AG09309 (cell line): ENCODE data around the gene GDF10.

Experiments used
- DNase-seq: peaks from one replicate; pipeline ENCODE4 v3.0.0-alpha.2; 2010; ENCODE audit warnings: low read depth
- H3K4me3 ChIP-seq: 2 replicates; pipeline ENCODE4 v1.5.1; 2011; ENCODE audit warnings: mild to moderate bottlenecking, low read depth, low read length, moderate library complexity; ENCODE audit not compliant: control insufficient read depth
- TF ChIP-seq, protein P1 (sequence below): IDR thresholded peaks from 2 replicates; pipeline ENCODE4 v1.5.1; 2011; ENCODE audit warnings: mild to moderate bottlenecking, low read depth, low read length, inconsistent platforms; ENCODE audit not compliant: insufficient read depth, control insufficient read depth; ENCODE audit errors: missing control alignments

Gene GDF10

GRCh38 chr10:47278720-47279119 is 21.3 kb upstream of the GDF10 start:
- no peak for DNase-seq
- TF ChIP-seq, protein P1, sequence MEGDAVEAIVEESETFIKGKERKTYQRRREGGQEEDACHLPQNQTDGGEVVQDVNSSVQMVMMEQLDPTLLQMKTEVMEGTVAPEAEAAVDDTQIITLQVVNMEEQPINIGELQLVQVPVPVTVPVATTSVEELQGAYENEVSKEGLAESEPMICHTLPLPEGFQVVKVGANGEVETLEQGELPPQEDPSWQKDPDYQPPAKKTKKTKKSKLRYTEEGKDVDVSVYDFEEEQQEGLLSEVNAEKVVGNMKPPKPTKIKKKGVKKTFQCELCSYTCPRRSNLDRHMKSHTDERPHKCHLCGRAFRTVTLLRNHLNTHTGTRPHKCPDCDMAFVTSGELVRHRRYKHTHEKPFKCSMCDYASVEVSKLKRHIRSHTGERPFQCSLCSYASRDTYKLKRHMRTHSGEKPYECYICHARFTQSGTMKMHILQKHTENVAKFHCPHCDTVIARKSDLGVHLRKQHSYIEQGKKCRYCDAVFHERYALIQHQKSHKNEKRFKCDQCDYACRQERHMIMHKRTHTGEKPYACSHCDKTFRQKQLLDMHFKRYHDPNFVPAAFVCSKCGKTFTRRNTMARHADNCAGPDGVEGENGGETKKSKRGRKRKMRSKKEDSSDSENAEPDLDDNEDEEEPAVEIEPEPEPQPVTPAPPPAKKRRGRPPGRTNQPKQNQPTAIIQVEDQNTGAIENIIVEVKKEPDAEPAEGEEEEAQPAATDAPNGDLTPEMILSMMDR = no peak
- no peak overlapping the region for H3K4me3 ChIP-seq

GRCh38 chr10:47279276-47279675 is 20.7 kb upstream of the GDF10 start:
- H3K4me3 ChIP-seq = no peak overlapping the region
- no peak for DNase-seq
- TF ChIP-seq, protein P1 = no peak

DNA sequence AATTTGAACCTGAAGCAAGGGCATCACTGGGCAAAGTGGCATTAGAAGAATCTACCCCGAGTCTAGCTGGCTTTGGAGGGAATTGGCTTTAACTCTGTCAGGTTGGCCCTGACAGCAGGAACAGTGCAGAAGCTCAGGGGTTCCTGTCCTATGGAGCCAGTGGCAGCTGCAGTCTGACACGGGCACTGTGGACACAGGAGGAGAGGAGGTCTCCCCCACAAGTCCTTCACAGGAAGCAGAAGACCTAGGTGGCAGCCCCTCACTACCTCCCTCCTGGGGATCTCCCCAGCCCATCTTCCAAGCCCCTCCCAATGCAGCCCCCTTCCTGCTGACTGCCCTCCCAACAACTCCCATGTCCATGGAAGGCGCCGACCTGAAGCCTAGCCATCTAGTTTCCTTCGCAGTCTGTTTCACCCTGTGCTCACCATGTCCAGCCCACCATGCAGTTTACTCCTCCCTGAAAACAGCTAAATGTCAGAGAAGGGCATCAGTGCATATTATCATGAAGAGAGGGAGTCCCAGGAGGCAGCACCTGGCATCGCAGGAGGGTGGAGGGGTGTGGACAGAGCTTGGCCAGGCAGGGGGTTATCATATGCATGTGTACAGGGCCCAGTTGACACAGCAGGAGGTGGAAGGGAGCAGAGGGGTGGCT is 17.9 kb upstream of the GDF10 start:
- TF ChIP-seq, protein P1 = no peak
- DNase-seq = no peak
- no peak overlapping the region for H3K4me3 ChIP-seq

DNA sequence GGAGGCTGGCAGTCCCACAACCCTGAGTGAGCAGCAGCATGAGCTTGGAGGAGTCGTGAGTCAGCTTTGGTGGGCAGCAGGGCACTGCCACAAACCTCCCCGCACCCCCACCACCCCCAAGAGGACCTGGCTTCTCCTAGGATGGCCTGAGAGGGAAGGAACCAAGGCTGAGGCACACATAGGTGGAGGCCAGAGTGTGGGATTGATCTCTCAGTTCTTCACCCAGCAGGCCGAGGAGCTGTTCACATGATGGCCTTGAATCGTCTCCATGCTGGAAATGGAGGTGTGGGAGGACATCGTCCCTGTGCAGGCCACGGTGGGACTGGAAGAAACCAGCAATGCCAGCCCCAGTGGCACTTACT is 17.4 kb upstream of the GDF10 start:
- DNase-seq = no peak
- H3K4me3 ChIP-seq = no peak overlapping the region
- TF ChIP-seq, protein P1 = no peak

- no peak for DNase-seq
- no peak overlapping the region for H3K4me3 ChIP-seq
- TF ChIP-seq, protein P1 = no peak
These were observed 16.8 kb upstream of the GDF10 start for GRCh38 chr10:47283101-47283630.

- no peak overlapping the region for H3K4me3 ChIP-seq
- no peak for DNase-seq
- TF ChIP-seq, protein P1 = no peak
These were observed 16.1 kb upstream of the GDF10 start for GRCh38 chr10:47283848-47284247.
